HEK293 (cell line): ENCODE measurements around the gene CEP55.

Source experiments
- CTCF ChIA-PET: fragments of 350-600 bp; formaldehyde crosslinking; extraction: SDS; loops from one replicate; lab custom pipeline; 2021; ENCODE audit warnings: antibody characterized with exemption; lab: Yijun Ruan, JAX
- POLR2A ChIA-PET: fragments of 300-600 bp; formaldehyde crosslinking; extraction: SDS; loops from one replicate; lab custom pipeline; 2020; ENCODE audit warnings: antibody characterized with exemption, inconsistent platforms; lab: Yijun Ruan, JAX
- H3K27ac ChIP-seq: fragments of 200-500 bp; sonication (Bioruptor generic); 2 replicates; pipeline ENCODE4 v1.5.1; 2014; ENCODE audit warnings: low read depth, low read length, control low read depth, inconsistent platforms; ENCODE audit errors: extremely low read depth
- H3K36me3 ChIP-seq, 2 experiments: fragments of 200-500 bp in 1 of 2; sonication (Bioruptor generic) in 1 of 2; 1 replicate in 1 of 2; 2 replicates in 1 of 2; pipeline ENCODE4 v1.5.1; 2014 to 2017; ENCODE audit warnings: inconsistent platforms in 2 of 2, low read length in 2 of 2; ENCODE audit not compliant: control insufficient read depth in 2 of 2, insufficient read depth in 1 of 2
- H3K4me1 ChIP-seq: fragments of 200-500 bp; sonication (Bioruptor generic); 2 replicates; pipeline ENCODE4 v1.5.1; 2014; ENCODE audit warnings: mild to moderate bottlenecking, low read length, inconsistent platforms; ENCODE audit not compliant: control insufficient read depth, insufficient read depth
- H3K4me3 ChIP-seq: 2 replicates; pipeline ENCODE4 v1.5.1; 2011; ENCODE audit warnings: low read depth, mild to moderate bottlenecking, control low read depth, low read length, moderate library complexity
- H3K9me3 ChIP-seq: fragments of 200-500 bp; sonication (Bioruptor generic); 2 replicates; pipeline ENCODE4 v1.5.1; 2014; ENCODE audit warnings: low read depth, low read length, inconsistent platforms; ENCODE audit not compliant: control insufficient read depth, insufficient read depth
- CTCF ChIP-seq: fragments of 450-650 bp; formaldehyde crosslinking; IDR thresholded peaks from 2 replicates; pipeline ENCODE4 v1.5.1; 2016; ENCODE audit warnings: missing biosample characterization, missing genetic modification characterization
- KLF7 ChIP-seq: fragments of 450-650 bp; formaldehyde crosslinking; IDR thresholded peaks from 2 replicates; pipeline ENCODE4 v1.5.1; 2016; ENCODE audit warnings: missing biosample characterization, missing genetic modification characterization, borderline replicate concordance
- MEIS1 ChIP-seq: sonication (generic); formaldehyde crosslinking; IDR thresholded peaks from 2 replicates; pipeline ENCODE4 v1.8.1; 2022; ENCODE audit warnings: missing genetic modification reagents, mild to moderate bottlenecking, borderline replicate concordance
- MZF1 ChIP-seq: fragments of 450-650 bp; formaldehyde crosslinking; IDR thresholded peaks from 2 replicates; pipeline ENCODE4 v1.5.1; 2017; ENCODE audit warnings: missing biosample characterization, missing genetic modification characterization, borderline replicate concordance
- OVOL3 ChIP-seq: fragments of 450-650 bp; formaldehyde crosslinking; IDR thresholded peaks from 2 replicates; pipeline ENCODE4 v1.5.1; 2016; ENCODE audit warnings: missing biosample characterization, missing genetic modification characterization
- PBX3 ChIP-seq: sonication (generic); formaldehyde crosslinking; IDR thresholded peaks from 2 replicates; pipeline ENCODE4 v1.8.1; 2022; ENCODE audit warnings: mild to moderate bottlenecking, moderate library complexity, missing genetic modification reagents
- TRIM28 ChIP-seq: IDR thresholded peaks from 2 replicates; pipeline ENCODE4 v1.6.1; 2011; ENCODE audit warnings: low read length, control low read depth, borderline replicate concordance
- YY2 ChIP-seq: fragments of 450-650 bp; formaldehyde crosslinking; IDR thresholded peaks from 2 replicates; pipeline ENCODE4 v1.5.1; 2016; ENCODE audit warnings: missing biosample characterization, missing genetic modification characterization
- ZBTB48 ChIP-seq: fragments of 450-650 bp; formaldehyde crosslinking; IDR thresholded peaks from 2 replicates; pipeline ENCODE4 v1.5.1; 2016; ENCODE audit warnings: missing biosample characterization, missing genetic modification characterization
- ZBTB7A ChIP-seq: fragments of 450-650 bp; formaldehyde crosslinking; IDR thresholded peaks from 2 replicates; pipeline ENCODE4 v1.5.1; 2016; ENCODE audit warnings: low read depth, missing biosample characterization, missing genetic modification characterization
- ZFP41 ChIP-seq: fragments of 450-650 bp; formaldehyde crosslinking; IDR thresholded peaks from 2 replicates; pipeline ENCODE4 v1.5.1; 2016; ENCODE audit warnings: missing biosample characterization, missing genetic modification characterization, borderline replicate concordance
- ZNF10 ChIP-seq: fragments of 450-650 bp; formaldehyde crosslinking; IDR thresholded peaks from 2 replicates; pipeline ENCODE4 v1.5.1; 2017; ENCODE audit warnings: missing biosample characterization, missing genetic modification characterization
- ZNF16 ChIP-seq: fragments of 450-650 bp; formaldehyde crosslinking; IDR thresholded peaks from 2 replicates; pipeline ENCODE4 v1.5.1; 2016; ENCODE audit warnings: low read depth, missing biosample characterization, missing genetic modification characterization
- ZNF19 ChIP-seq: fragments of 450-650 bp; formaldehyde crosslinking; IDR thresholded peaks from 2 replicates; pipeline ENCODE4; 2016; ENCODE audit warnings: missing biosample characterization, missing genetic modification characterization, low read depth
- ZNF23 ChIP-seq: fragments of 450-650 bp; formaldehyde crosslinking; IDR thresholded peaks from 2 replicates; pipeline ENCODE4 v1.5.1; 2016; ENCODE audit warnings: missing biosample characterization, missing genetic modification characterization, borderline replicate concordance
- ZNF24 ChIP-seq: fragments of 450-650 bp; formaldehyde crosslinking; IDR thresholded peaks from 2 replicates; pipeline ENCODE4 v1.5.1; 2016; ENCODE audit warnings: missing biosample characterization, missing genetic modification characterization
- ZNF302 ChIP-seq: fragments of 450-650 bp; formaldehyde crosslinking; IDR thresholded peaks from 2 replicates; pipeline ENCODE4 v1.5.1; 2016; ENCODE audit warnings: missing biosample characterization, missing genetic modification characterization, low read depth
- ZNF350 ChIP-seq: fragments of 450-650 bp; formaldehyde crosslinking; IDR thresholded peaks from 2 replicates; pipeline ENCODE4 v1.5.0; 2017; ENCODE audit warnings: missing biosample characterization, mild to moderate bottlenecking, missing genetic modification characterization
- ZNF510 ChIP-seq: fragments of 450-650 bp; formaldehyde crosslinking; IDR thresholded peaks from 2 replicates; pipeline ENCODE4 v1.5.1; 2018; ENCODE audit warnings: mild to moderate bottlenecking, missing genetic modification characterization, missing biosample characterization; ENCODE audit not compliant: insufficient replicate concordance
- ZNF560 ChIP-seq: fragments of 450-650 bp; formaldehyde crosslinking; IDR thresholded peaks from 2 replicates; pipeline ENCODE4 v1.5.1; 2017; ENCODE audit warnings: missing biosample characterization, missing genetic modification characterization, borderline replicate concordance
- ZNF600 ChIP-seq: fragments of 450-650 bp; formaldehyde crosslinking; IDR thresholded peaks from 2 replicates; pipeline ENCODE4 v1.5.1; 2016; ENCODE audit warnings: missing biosample characterization, missing genetic modification characterization
- ZNF626 ChIP-seq: fragments of 450-650 bp; sonication (Bioruptor Pico); formaldehyde crosslinking; IDR thresholded peaks from 2 replicates; pipeline ENCODE4 v1.5.1; 2018; ENCODE audit warnings: missing biosample characterization, missing genetic modification characterization, inconsistent platforms
- ZNF707 ChIP-seq: fragments of 450-650 bp; formaldehyde crosslinking; IDR thresholded peaks from 2 replicates; pipeline ENCODE4 v1.5.1; 2016; ENCODE audit warnings: missing biosample characterization, missing genetic modification characterization
- ZNF830 ChIP-seq: fragments of 450-650 bp; IDR thresholded peaks from 2 replicates; pipeline ENCODE4 v1.5.0; 2018; ENCODE audit warnings: missing biosample characterization, missing genetic modification characterization, low read depth, mild to moderate bottlenecking, moderate library complexity
- ZSCAN23 ChIP-seq: fragments of 450-650 bp; formaldehyde crosslinking; IDR thresholded peaks from 2 replicates; pipeline ENCODE4 v1.5.1; 2016; ENCODE audit warnings: missing biosample characterization, missing genetic modification characterization
- ZXDB ChIP-seq: fragments of 450-650 bp; formaldehyde crosslinking; IDR thresholded peaks from 2 replicates; pipeline ENCODE4 v1.5.1; 2016; ENCODE audit warnings: missing biosample characterization, missing genetic modification characterization
- TF ChIP-seq, protein P1 (sequence below): fragments of 450-650 bp; formaldehyde crosslinking; IDR thresholded peaks from 2 replicates; pipeline ENCODE4 v1.5.1; 2017; ENCODE audit warnings: missing biosample characterization, missing genetic modification characterization
- TF ChIP-seq, protein P2 (sequence below): fragments of 450-650 bp; formaldehyde crosslinking; IDR thresholded peaks from 2 replicates; pipeline ENCODE4 v1.5.1; 2017; ENCODE audit warnings: missing biosample characterization, missing genetic modification characterization

The CEP55 gene

GRCh38 chr10:93481637-93482144 is 14.7 kb upstream of the CEP55 start:
- Histone ChIP-seq H3K27ac (no peak overlapping the region), H3K4me1 (no peaks in the 10 kb centered on the region), H3K4me3 (peak overlapping the region; percentile 62), H3K9me3 (no peaks in the 10 kb centered on the region), H3K36me3 (no peaks in the 10 kb centered on the region)
- CTCF ChIA-PET, result interaction anchor here (0.5 to 15.5 kb wide), 37 partner anchors 10 to 1426 kb away, joined by 3 to 435 read pairs (median 7); partner anchors contain the start of gene CEP55
- TF ChIP-seq, protein P1, sequence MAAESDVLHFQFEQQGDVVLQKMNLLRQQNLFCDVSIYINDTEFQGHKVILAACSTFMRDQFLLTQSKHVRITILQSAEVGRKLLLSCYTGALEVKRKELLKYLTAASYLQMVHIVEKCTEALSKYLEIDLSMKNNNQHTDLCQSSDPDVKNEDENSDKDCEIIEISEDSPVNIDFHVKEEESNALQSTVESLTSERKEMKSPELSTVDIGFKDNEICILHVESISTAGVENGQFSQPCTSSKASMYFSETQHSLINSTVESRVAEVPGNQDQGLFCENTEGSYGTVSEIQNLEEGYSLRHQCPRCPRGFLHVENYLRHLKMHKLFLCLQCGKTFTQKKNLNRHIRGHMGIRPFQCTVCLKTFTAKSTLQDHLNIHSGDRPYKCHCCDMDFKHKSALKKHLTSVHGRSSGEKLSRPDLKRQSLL (tag by site-specific recombination), result no peak
- TF ChIP-seq ZNF600 (tag by site-specific recombination), result peak; percentile 46; the same call in 1 of the 2 replicates
- TF ChIP-seq, protein P2, sequence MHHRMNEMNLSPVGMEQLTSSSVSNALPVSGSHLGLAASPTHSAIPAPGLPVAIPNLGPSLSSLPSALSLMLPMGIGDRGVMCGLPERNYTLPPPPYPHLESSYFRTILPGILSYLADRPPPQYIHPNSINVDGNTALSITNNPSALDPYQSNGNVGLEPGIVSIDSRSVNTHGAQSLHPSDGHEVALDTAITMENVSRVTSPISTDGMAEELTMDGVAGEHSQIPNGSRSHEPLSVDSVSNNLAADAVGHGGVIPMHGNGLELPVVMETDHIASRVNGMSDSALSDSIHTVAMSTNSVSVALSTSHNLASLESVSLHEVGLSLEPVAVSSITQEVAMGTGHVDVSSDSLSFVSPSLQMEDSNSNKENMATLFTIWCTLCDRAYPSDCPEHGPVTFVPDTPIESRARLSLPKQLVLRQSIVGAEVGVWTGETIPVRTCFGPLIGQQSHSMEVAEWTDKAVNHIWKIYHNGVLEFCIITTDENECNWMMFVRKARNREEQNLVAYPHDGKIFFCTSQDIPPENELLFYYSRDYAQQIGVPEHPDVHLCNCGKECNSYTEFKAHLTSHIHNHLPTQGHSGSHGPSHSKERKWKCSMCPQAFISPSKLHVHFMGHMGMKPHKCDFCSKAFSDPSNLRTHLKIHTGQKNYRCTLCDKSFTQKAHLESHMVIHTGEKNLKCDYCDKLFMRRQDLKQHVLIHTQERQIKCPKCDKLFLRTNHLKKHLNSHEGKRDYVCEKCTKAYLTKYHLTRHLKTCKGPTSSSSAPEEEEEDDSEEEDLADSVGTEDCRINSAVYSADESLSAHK (tag by site-specific recombination), result peak; percentile 67
- POLR2A ChIA-PET, result interaction anchor here (1.0 to 2.4 kb wide), 6 partner anchors 14 to 105 kb away, joined by 3 to 19 read pairs (median 6); partner anchors contain the start of gene CEP55

GRCh38 chr10:93482145-93482834 is 14.1 kb upstream of the CEP55 start, which contains the start of gene MYOF:
Gene MYOF, minus strand, starts transcription at chr10:93482334. Its CDS starts 140 bp downstream, at chr10:93482194.
- CTCF ChIA-PET, result interaction anchor here (0.5 to 15.5 kb wide), 41 partner anchors 10 to 1427 kb away, joined by 3 to 435 read pairs (median 7); partner anchors contain the start of gene CEP55
- POLR2A ChIA-PET, result interaction anchor here (1.0 to 2.4 kb wide), 8 partner anchors 14 to 124 kb away, joined by 3 to 19 read pairs (median 6); partner anchors contain the start of gene CEP55
- H3K4me3 ChIP-seq, result peak within 1 kb of the TSS; percentile 62
- no peak within 1 kb of the TSS for H3K27ac ChIP-seq
- no peaks in the 10 kb centered on the region for H3K4me1 ChIP-seq
- no peaks in the 10 kb centered on the region for H3K9me3 ChIP-seq
- no peaks in the 10 kb centered on the region for H3K36me3 ChIP-seq
- TF ChIP-seq ZNF560 (tag by site-specific recombination) (no peak), ZSCAN23 (tag by site-specific recombination) (no peak), ZNF24 (tag by site-specific recombination) (peak; percentile 49), ZNF707 (tag by site-specific recombination) (no peak), MEIS1 (CRISPR knock-in tag) (no peak), ZNF350 (no peak), ZNF23 (tag by site-specific recombination) (no peak), TRIM28 (peak; percentile 62; the same call in 1 of the 2 replicates), ZNF626 (tag by site-specific recombination) (no peak), ZXDB (tag by site-specific recombination) (peak; percentile 46), PBX3 (CRISPR knock-in tag) (no peak), ZBTB7A (no peak), OVOL3 (no peak), MZF1 (tag by site-specific recombination) (no peak), YY2 (tag by site-specific recombination) (no peak), ZNF16 (tag by site-specific recombination) (no peak), ZNF19 (tag by site-specific recombination) (no peak), ZBTB48 (tag by site-specific recombination) (no peak), ZNF10 (0 out of 2 replicates have a peak, but pooled peaks have one; percentile 24), ZFP41 (tag by site-specific recombination) (no peak), ZNF830 (tag by site-specific recombination) (no peak), ZNF510 (tag by site-specific recombination) (no peak), ZNF302 (no peak), KLF7 (tag by site-specific recombination) (no peak; the same call in 1 of the 2 replicates), CTCF (tag by site-specific recombination) (no peak; the same call in 1 of the 2 replicates)
